Ovary (tissue), 9 donors: ENCODE data around the gene JAK1. TPM values are rescaled to one million over a fixed set of nuclear protein-coding genes. Genes with fewer than 3 reads are reported as not detected.

Experiments
- DNase-seq, 5 donors: peaks; one replicate each; pipeline ENCODE4 v3.0.0-alpha.2; 2019 to 2020
- H3K27ac ChIP-seq, 2 donors: fragments of 200-600 bp; one replicate each; pipeline versions ENCODE4 v1.5.1 to v1.8.0; 2019 to 2022
- H3K27me3 ChIP-seq: fragments of 200-600 bp; one replicate; pipeline ENCODE4 v1.8.0; 2022
- H3K36me3 ChIP-seq: fragments of 200-600 bp; sonication (generic); one replicate; pipeline ENCODE4 v1.5.1; 2019
- H3K4me1 ChIP-seq: one replicate; pipeline ENCODE4 v1.8.1; 2013; ENCODE audit warnings: mild to moderate bottlenecking, moderate library complexity; ENCODE audit not compliant: insufficient read depth
- H3K4me3 ChIP-seq: fragments of 200-600 bp; sonication (generic); one replicate; pipeline ENCODE4 v1.5.1; 2017
- H3K9me3 ChIP-seq, 2 donors: fragments of 200-600 bp in 1 of 2; sonication (generic) in 1 of 2; one replicate each; pipeline versions ENCODE4 v1.5.1 to v1.8.1; 2013 to 2019; ENCODE audit warnings: mild to moderate bottlenecking in 1 of 2, moderate library complexity in 1 of 2
- EP300 ChIP-seq: sonication (generic); formaldehyde crosslinking; IDR thresholded peaks from one replicate; pipeline ENCODE4 v1.6.1; 2017; ENCODE audit warnings: antibody characterized with exemption
- POLR2A ChIP-seq: fragments of 450-650 bp; IDR thresholded peaks from one replicate; pipeline ENCODE4 v1.6.1; 2017; ENCODE audit warnings: antibody characterized with exemption, mild to moderate bottlenecking, moderate library complexity
- WGBS, 3 donors: extraction: QIAGEN DNeasy Blood & Tissue Kit in 1 of 3; methylation state at CpG; one replicate each; pipeline versions ENCODE4 v1.1.5 to v1.1.7; 2013 to 2017; 5-methylcytosine and 5-hydroxymethylcytosine counted together
- intact Hi-C, 4 donors: fragments of 100-400 bp; cut with DNase I; formaldehyde crosslinking; loops; one replicate each; pipeline versions ENCODE4 v1.11.0 to v1.15.1; 2022 to 2023
- polyA plus RNA-seq, 2 donors: library from polyadenylated mRNA; stranded (reverse); fragments of 200-250 nt in 1 of 2; fragments of 350-450 nt in 1 of 2; fragmentation: Illumina TruSeq in 1 of 2; extraction: RNeasy Lipid Tissue Mini Kit (QIAGEN cat#74804) in 1 of 2; gene quantifications; one replicate each; pipeline ENCODE4 v1.2.3, GENCODE V29; 2013 to 2014
- total RNA-seq, 7 donors: library from RNA; depleted of rRNA in 2 of 7; stranded (reverse); fragments of >200 nt in 2 of 7; fragmentation: NEBNext Ultra II Directional in 3 of 7; extraction: Animal tissue kit (Norgen Biotek cat#: 25700) in 3 of 7; gene quantifications; one replicate each; pipeline versions ENCODE4 v1.1.0 to v1.2.4, GENCODE V29; 2016 to 2023
- TF ChIP-seq, protein P1 (sequence below), 3 donors: fragments of 450-650 bp in 2 of 3; fragments of 200-600 bp in 1 of 3; IDR thresholded peaks; one replicate each; pipeline versions ENCODE4 v1.5.1 to v1.8.0; 2016 to 2022; ENCODE audit warnings: antibody characterized with exemption in 3 of 3, mild to moderate bottlenecking in 1 of 3
- donor health status: DM: no; HTN: no; CAD: no; lungs with moderate emphysema.
- donor health status: DM: no; HTN: no; CAD: no.
- donor health status: Bipolar disorder and iron deficiency.
- donor health status: DM: yes; HTN: yes; CAD: no.
- donor health status: DM: no; HTN: no; CAD: no.
- donor health status: DM: yes; HTN: yes; CAD: no.

Gene JAK1
- total and polyA plus RNA-seq, 9 donors, result 50.9 to 169 (median 127) TPM

DNA sequence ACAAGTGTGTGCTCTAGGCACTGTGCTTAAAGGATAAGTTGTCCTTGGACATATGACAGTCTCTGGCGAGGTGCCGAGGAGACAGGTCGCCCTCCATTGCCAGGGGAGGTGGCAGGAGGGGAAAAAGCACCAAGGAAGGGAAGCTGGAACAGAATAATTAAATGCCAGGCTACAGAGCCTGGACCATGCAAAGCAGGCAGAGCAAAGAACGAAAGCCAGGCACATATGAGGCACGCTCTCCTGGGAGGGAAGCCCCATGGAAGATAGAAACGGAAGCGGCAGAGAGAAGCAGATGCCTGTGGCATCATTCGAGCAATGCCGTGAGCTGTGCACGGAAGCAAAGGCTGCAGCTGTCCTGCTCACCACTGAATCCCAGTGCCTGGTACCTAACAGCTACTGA is 91.2 kb downstream of the JAK1 start:
- no peaks in the 10 kb centered on the region for H3K4me1 ChIP-seq
- DNase-seq, result no peak
- WGBS, 3 donors, result 95 to 96% (median 95%) methylated on average over 10 of the region's 10 CpGs
- H3K27ac ChIP-seq, result no peak overlapping the region
- H3K4me3 ChIP-seq, result no peak overlapping the region
- no peak for TF ChIP-seq POLR2A
- no peak for TF ChIP-seq EP300
- intact Hi-C loops, result no loop called here
- no peaks in the 10 kb centered on the region for H3K27me3 ChIP-seq
- H3K36me3 ChIP-seq, result no peaks in the 10 kb centered on the region
- no peaks in the 10 kb centered on the region for H3K9me3 ChIP-seq

DNA sequence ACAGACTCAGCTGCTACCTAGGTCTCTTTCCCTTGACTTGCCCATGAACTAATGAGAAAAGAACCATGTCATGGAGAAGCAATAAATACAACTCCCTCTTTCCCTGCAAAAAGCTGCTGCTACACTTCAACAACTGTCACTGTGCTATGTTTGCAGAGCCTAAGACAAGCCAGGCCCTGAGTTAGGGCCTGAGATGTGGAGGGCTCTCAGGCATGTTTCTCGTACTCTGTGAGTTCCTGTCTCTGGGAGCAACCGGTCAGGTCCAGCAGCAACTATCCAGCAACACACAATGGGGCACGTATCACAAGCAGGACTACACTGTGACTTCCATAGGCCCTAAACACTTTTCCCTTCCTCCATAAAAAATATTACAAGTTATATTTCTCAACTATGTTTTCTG is 91.7 kb downstream of the JAK1 start:
- no peaks in the 10 kb centered on the region for H3K27me3 ChIP-seq
- no peak overlapping the region for H3K4me3 ChIP-seq
- H3K36me3 ChIP-seq, result no peaks in the 10 kb centered on the region
- no peaks in the 10 kb centered on the region for H3K9me3 ChIP-seq
- intact Hi-C loops, result no loop called here
- WGBS, 3 donors, result 87 to 89% (median 88%) methylated on average over 3 of the region's 3 CpGs
- TF ChIP-seq POLR2A (no peak), EP300 (no peak)
- TF ChIP-seq, protein P1, sequence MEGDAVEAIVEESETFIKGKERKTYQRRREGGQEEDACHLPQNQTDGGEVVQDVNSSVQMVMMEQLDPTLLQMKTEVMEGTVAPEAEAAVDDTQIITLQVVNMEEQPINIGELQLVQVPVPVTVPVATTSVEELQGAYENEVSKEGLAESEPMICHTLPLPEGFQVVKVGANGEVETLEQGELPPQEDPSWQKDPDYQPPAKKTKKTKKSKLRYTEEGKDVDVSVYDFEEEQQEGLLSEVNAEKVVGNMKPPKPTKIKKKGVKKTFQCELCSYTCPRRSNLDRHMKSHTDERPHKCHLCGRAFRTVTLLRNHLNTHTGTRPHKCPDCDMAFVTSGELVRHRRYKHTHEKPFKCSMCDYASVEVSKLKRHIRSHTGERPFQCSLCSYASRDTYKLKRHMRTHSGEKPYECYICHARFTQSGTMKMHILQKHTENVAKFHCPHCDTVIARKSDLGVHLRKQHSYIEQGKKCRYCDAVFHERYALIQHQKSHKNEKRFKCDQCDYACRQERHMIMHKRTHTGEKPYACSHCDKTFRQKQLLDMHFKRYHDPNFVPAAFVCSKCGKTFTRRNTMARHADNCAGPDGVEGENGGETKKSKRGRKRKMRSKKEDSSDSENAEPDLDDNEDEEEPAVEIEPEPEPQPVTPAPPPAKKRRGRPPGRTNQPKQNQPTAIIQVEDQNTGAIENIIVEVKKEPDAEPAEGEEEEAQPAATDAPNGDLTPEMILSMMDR (IDR thresholded peaks at IDR 0.05), result no peak
- DNase-seq, result no peak
- no peaks in the 10 kb centered on the region for H3K4me1 ChIP-seq
- H3K27ac ChIP-seq, result no peak overlapping the region

DNA sequence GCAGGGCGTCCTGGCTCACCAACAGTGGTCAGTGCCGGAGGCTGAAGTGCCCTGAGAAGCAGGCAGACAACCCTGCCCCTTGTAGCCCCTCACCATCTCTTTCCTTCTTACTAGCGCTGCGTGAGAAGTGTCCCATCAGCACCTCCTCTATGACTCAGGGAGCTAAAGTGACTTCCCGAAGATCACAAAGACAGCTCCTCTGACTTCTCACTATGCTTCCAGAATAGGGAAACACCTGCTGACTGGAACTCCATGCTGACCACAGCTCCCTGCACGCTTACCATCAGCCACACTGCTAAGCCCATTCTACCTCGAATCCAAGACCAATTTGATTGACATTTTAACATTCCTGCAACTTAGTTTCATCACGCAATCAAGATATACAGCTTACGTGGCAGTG is 92.8 kb downstream of the JAK1 start:
- intact Hi-C loops, result no loop called here
- no peaks in the 10 kb centered on the region for H3K36me3 ChIP-seq
- 95 to 96% (median 95%) methylated on average over 9 of the region's 9 CpGs for WGBS, 3 donors

DNA sequence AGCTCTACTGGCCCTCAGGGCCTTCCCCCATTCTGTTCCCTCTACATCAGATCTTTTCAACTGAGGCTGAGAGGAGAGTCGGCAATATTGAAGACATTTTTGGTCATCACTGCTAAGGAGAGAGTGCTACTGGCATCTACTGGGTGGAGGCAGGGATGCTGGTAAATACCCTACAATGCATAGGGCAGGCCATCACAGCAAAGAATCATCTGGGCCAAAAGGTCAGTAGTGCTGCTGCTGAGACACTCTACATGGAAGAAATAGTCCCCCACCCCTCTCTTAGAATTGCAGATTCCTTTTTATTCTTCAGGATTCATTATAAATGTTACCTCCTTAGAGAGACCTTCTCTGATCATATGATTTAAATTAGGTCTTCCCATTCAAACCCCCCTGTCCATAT is 94.3 kb downstream of the JAK1 start:
- Histone ChIP-seq H3K4me3 (no peak overlapping the region), H3K9me3 (no peaks in the 10 kb centered on the region), H3K4me1 (no peaks in the 10 kb centered on the region), H3K27ac (no peak overlapping the region), H3K36me3 (no peaks in the 10 kb centered on the region), H3K27me3 (no peaks in the 10 kb centered on the region)
- TF ChIP-seq EP300 (no peak), POLR2A (no peak)
- TF ChIP-seq, protein P1 (IDR thresholded peaks at IDR 0.05), result no peak
- DNase-seq, result no peak
- intact Hi-C loops, result no loop called here
- 87 to 100% (median 94%) methylated on average over 1 of the region's 1 CpG for WGBS, 3 donors

More for the DNA sequence above, 92.8 kb downstream of the JAK1 start:
- no peak overlapping the region for H3K4me3 ChIP-seq
- no peaks in the 10 kb centered on the region for H3K4me1 ChIP-seq
- H3K27me3 ChIP-seq, result no peaks in the 10 kb centered on the region
- no peak overlapping the region for H3K27ac ChIP-seq
- TF ChIP-seq POLR2A, result no peak
- TF ChIP-seq, protein P1 (IDR thresholded peaks at IDR 0.05), result no peak
- no peak for TF ChIP-seq EP300
- no peaks in the 10 kb centered on the region for H3K9me3 ChIP-seq
- DNase-seq, result no peak

DNA sequence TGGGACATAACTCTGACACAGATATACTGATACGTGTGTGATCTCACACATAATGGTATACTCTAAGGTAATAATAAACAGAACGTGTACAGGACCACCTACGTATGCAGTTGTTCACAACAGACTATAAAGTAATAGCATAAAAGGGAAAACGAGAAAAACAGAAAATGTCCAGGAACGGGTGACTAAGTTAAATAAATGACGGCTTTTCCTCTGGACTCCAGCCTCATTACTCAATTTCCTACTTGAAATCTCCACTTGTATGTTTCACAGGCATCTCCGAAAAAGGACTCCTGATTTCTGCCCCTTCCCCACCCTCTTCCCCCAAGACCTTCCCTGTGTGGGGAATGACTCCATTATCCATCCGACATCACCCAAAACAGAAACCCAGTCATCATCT is 95.1 kb downstream of the JAK1 start:
- Histone ChIP-seq H3K36me3 (no peaks in the 10 kb centered on the region), H3K27ac (no peak overlapping the region), H3K4me1 (no peaks in the 10 kb centered on the region), H3K4me3 (no peak overlapping the region), H3K9me3 (no peaks in the 10 kb centered on the region), H3K27me3 (no peaks in the 10 kb centered on the region)
- WGBS, 3 donors, result 95 to 96% (median 95%) methylated on average over 8 of the region's 8 CpGs
- intact Hi-C loops, result no loop called here
- no peak for TF ChIP-seq POLR2A
- DNase-seq, result no peak
